Measurements from ENCODE around the gene TPPP3. TPM values are rescaled to one million over a fixed set of nuclear protein-coding genes. Genes with fewer than 3 reads are reported as not detected.

The TPPP3 gene
- total RNA-seq, 1 experiment from 2014 or later = 0.28 TPM

DNA sequence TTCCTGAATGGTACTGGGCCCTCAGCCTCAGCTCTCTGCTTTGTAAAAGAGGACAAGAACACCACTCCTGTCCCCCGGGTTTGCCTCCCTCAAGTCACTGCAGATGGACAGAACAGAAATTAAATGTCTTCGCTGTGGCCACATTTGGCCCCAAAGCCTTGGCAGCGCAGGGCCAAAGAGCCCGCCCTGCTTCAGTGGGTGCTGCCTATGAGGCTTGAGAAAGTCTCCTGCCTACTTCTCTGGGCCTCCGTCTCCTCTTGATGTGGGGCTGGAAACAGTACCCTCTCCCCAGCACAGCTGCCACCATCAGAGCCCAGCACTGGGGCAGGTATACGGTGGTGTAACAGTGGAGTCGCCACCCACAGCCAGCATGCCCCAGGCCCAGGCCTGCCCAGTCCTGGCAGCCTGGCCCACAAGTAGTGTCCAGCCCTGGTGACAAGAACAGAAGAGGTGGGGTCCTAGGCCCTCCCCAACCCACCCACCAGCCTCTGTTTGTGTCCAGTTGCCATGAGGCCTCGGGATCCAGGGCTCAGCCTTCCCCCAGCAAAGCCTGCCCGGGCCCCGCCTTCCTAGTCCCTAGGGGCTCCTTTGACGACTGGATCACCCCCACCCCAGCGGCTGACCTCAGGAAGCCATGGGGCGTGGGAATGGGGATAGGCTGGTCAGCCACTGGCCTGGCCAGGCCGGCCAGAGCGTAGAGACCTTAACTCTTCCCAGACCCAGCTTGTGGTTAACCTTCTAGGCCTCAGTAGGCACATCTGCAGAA is 3.9 kb upstream of the TPPP3 start:
- BruUV-seq (replicated peaks) = no TSS peak
- Histone ChIP-seq H3K27ac (ENCODE audit: low read depth, low read length, poor library complexity, severe bottlenecking) (no peak overlapping the region), H3K9me3 (ENCODE audit: low read depth, low read length, poor library complexity, severe bottlenecking) (no peaks in the 10 kb centered on the region), H3K36me3 (ENCODE audit: insufficient read depth, low read length, poor library complexity, severe bottlenecking) (no peaks in the 10 kb centered on the region), H3K4me1 (ENCODE audit: insufficient read depth, low read length, poor library complexity, severe bottlenecking) (peaks cover 14% of the 10 kb centered on the region), H3K4me3 (ENCODE audit: low read depth, low read length, poor library complexity, severe bottlenecking) (no peak overlapping the region), H3K27me3 (replicated peaks; ENCODE audit: insufficient read depth, low read depth, low read length, poor library complexity) (peaks cover 8% of the 10 kb centered on the region)
- POLR2A ChIA-PET (ENCODE audit: low non-redundant PET) = no interaction called here
- CTCF ChIA-PET = no interaction called here
- DNase-seq (ENCODE audit: low spot score) = no peak
- no peak for TF ChIP-seq EZH2 (IDR thresholded peaks at IDR 0.05; ENCODE audit: borderline replicate concordance, low read depth, low read length, poor library complexity, severe bottlenecking)
- intact Hi-C loops (cut with micrococcal nuclease; ENCODE audit: unreplicated experiment) = loop anchor here (5.0 kb wide), 1 partner anchor 445 kb away; no protein-coding TSS in a partner anchor

DNA sequence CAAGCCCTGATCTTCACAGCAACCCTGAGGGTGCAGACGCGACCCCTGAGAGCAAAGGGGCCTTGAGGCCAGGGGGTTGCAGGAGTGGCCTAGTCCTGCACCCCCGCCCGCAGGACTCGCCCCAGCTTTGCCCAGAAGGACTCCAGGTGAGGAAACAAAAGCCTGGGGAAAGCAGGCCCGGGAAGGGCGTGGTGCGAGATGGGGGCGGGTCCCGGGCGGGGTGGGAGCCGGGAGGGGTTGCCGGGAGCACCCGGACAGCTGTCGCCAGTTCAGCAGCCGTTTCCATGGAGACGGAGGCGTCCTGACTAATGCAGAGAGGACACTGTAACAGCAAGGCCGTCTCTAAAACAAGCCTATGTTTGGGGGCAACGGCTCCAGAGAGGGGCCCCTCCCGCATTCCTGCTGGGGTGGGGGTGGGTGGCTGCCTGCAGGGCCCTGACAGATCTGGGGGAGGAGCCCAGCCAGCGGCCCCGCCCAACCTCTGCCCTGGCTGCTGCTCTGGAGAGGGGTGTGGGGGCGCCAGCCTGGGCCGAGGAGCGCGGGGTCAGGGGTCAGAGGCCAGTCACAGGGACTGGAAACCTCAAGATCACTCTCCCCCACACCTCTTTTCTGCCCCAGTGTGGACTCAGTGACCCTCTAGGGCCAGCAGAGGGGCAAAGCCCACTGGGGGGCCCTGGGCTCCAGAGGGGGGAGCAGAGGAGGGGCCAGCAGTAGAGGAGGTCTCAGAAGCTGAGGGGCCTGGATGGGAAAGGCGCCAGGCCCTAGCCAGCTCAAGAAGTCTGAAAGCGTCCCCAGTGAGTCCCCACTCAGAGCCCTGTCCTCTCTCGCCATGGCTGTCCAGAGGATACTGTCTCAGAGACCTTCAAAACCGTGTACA is 3.1 kb upstream of the TPPP3 start:
- intact Hi-C loops (cut with micrococcal nuclease; ENCODE audit: unreplicated experiment) = loop anchor here (5.0 kb wide), 1 partner anchor 444 kb away; no protein-coding TSS in a partner anchor

DNA sequence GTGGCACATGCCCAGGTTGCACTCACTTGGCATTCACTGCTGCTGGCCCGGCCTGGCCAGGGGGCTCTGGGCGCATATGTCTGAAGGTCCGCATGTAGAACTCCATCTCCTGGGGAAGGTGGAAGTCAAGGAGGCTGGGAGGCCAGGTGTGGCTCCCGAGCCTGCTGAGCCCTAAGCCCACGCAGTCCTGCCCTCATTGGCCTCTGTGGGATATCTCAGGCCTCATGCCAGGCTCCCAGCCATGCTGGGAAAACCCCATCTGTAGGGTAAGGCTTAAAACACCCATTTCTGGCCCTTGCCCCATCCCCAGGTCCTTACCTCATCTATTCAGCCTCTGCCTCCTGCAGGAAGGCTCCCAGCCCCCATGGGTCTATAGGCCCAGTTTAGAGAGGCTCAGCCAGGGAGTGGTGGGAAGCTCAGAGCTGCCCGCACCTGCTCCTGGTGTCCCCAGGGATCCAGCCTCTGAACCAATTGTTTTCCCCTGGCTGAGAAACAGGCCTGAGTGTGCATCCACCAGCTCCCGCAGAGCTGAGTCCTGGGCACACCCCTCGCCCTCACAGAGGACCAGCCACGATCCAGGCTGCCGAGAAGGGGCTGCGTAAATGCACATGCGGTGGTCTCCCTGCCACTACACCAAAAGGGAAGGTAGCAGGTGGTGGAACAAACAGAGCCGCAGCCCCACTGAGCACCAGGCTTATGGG is 2.3 kb upstream of the TPPP3 start:
- TF ChIP-seq, protein P1, sequence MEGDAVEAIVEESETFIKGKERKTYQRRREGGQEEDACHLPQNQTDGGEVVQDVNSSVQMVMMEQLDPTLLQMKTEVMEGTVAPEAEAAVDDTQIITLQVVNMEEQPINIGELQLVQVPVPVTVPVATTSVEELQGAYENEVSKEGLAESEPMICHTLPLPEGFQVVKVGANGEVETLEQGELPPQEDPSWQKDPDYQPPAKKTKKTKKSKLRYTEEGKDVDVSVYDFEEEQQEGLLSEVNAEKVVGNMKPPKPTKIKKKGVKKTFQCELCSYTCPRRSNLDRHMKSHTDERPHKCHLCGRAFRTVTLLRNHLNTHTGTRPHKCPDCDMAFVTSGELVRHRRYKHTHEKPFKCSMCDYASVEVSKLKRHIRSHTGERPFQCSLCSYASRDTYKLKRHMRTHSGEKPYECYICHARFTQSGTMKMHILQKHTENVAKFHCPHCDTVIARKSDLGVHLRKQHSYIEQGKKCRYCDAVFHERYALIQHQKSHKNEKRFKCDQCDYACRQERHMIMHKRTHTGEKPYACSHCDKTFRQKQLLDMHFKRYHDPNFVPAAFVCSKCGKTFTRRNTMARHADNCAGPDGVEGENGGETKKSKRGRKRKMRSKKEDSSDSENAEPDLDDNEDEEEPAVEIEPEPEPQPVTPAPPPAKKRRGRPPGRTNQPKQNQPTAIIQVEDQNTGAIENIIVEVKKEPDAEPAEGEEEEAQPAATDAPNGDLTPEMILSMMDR (conservative IDR thresholded peaks at IDR 0.05; ENCODE audit: low read depth, low read length) = no peak
- no peak for TF ChIP-seq EZH2 (IDR thresholded peaks at IDR 0.05; ENCODE audit: borderline replicate concordance, low read depth, low read length, poor library complexity, severe bottlenecking)
- CTCF ChIA-PET = interaction anchor here (1.1 kb wide), 1 partner anchor 68 kb away, joined by 3 read pairs; no protein-coding TSS in a partner anchor
- Histone ChIP-seq H3K4me3 (ENCODE audit: low read depth, low read length, poor library complexity, severe bottlenecking) (no peak overlapping the region), H3K27ac (ENCODE audit: low read depth, low read length, poor library complexity, severe bottlenecking) (no peak overlapping the region), H3K9me3 (ENCODE audit: low read depth, low read length, poor library complexity, severe bottlenecking) (no peaks in the 10 kb centered on the region), H3K36me3 (ENCODE audit: insufficient read depth, low read length, poor library complexity, severe bottlenecking) (no peaks in the 10 kb centered on the region), H3K27me3 (replicated peaks; ENCODE audit: insufficient read depth, low read depth, low read length, poor library complexity) (peaks cover 8% of the 10 kb centered on the region), H3K4me1 (ENCODE audit: insufficient read depth, low read length, poor library complexity, severe bottlenecking) (peaks cover 14% of the 10 kb centered on the region)
- POLR2A ChIA-PET (ENCODE audit: low non-redundant PET) = no interaction called here
- intact Hi-C loops (cut with micrococcal nuclease; ENCODE audit: unreplicated experiment) = loop anchor here (5.0 kb wide), 1 partner anchor 443 kb away; no protein-coding TSS in a partner anchor
- no TSS peak for BruUV-seq (replicated peaks)
- DNase-seq (ENCODE audit: low spot score) = no peak

More for the DNA sequence above, 3.1 kb upstream of the TPPP3 start:
- Histone ChIP-seq H3K27ac (ENCODE audit: low read depth, low read length, poor library complexity, severe bottlenecking) (no peak overlapping the region), H3K4me1 (ENCODE audit: insufficient read depth, low read length, poor library complexity, severe bottlenecking) (peaks cover 14% of the 10 kb centered on the region), H3K4me3 (ENCODE audit: low read depth, low read length, poor library complexity, severe bottlenecking) (no peak overlapping the region), H3K27me3 (replicated peaks; ENCODE audit: insufficient read depth, low read depth, low read length, poor library complexity) (peaks cover 8% of the 10 kb centered on the region), H3K9me3 (ENCODE audit: low read depth, low read length, poor library complexity, severe bottlenecking) (no peaks in the 10 kb centered on the region), H3K36me3 (ENCODE audit: insufficient read depth, low read length, poor library complexity, severe bottlenecking) (no peaks in the 10 kb centered on the region)
- CTCF ChIA-PET = interaction anchor here (1.1 kb wide), 1 partner anchor 69 kb away, joined by 3 read pairs; no protein-coding TSS in a partner anchor
- TF ChIP-seq, protein P1 (conservative IDR thresholded peaks at IDR 0.05; ENCODE audit: low read depth, low read length) = no peak
- no peak for TF ChIP-seq EZH2 (IDR thresholded peaks at IDR 0.05; ENCODE audit: borderline replicate concordance, low read depth, low read length, poor library complexity, severe bottlenecking)
- BruUV-seq (replicated peaks) = no TSS peak
- DNase-seq (ENCODE audit: low spot score) = peak; percentile 61
- POLR2A ChIA-PET (ENCODE audit: low non-redundant PET) = no interaction called here
